Subcutaneous adipose tissue (tissue), 4 donors: Measurements from ENCODE around the gene SEMA3C. TPM values are rescaled to one million over a fixed set of nuclear protein-coding genes. Genes with fewer than 3 reads are reported as not detected.

Source experiments
- total RNA-seq, 4 donors: library from RNA; depleted of rRNA; stranded (reverse); fragments of >200 nt; gene quantifications; one replicate each; pipeline ENCODE4 v1.1.0, GENCODE V29; 2016
- TF ChIP-seq, protein P1 (sequence below): fragments of 450-650 bp; IDR thresholded peaks from one replicate; pipeline ENCODE4 v1.5.1; 2016; ENCODE audit warnings: low read depth, mild to moderate bottlenecking, control low read depth, antibody characterized with exemption, moderate library complexity

Gene SEMA3C
- total RNA-seq, 4 donors from 2014 or later, result 57.3 to 174 (median 96.9) TPM

DNA sequence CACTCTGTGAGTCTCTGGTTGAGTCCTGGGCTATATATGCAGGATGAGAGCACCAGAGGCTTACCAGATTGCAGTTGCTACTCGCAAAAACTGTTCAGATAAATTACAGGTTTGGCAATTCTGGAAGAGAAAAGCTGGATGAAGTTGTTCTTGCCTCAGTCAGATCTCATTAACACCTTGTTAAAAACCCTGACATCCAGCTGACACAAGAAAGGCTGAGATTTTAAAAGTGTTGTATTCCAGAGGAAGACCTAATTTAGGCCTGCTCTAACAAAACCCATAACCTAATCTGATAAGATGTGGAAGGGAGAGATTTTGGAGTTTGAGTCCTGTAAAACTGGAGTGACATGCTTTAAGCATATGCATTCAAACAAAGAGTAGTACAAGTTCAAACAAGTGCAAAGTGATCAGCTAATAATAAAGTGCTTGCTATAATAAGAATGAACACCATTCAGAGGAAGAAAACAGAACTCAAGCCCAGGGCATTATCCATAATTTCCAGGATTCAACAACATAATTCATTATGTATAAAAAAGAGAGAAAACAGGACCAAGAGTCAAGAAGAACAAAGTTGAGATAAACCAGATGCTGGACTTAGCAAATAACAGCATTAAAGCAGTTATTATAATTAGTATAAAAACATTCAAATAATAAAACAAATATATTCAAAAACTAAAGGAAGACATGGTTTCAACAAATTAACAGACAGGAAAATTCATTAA is 144.9 kb downstream of the SEMA3C start:
- TF ChIP-seq, protein P1, sequence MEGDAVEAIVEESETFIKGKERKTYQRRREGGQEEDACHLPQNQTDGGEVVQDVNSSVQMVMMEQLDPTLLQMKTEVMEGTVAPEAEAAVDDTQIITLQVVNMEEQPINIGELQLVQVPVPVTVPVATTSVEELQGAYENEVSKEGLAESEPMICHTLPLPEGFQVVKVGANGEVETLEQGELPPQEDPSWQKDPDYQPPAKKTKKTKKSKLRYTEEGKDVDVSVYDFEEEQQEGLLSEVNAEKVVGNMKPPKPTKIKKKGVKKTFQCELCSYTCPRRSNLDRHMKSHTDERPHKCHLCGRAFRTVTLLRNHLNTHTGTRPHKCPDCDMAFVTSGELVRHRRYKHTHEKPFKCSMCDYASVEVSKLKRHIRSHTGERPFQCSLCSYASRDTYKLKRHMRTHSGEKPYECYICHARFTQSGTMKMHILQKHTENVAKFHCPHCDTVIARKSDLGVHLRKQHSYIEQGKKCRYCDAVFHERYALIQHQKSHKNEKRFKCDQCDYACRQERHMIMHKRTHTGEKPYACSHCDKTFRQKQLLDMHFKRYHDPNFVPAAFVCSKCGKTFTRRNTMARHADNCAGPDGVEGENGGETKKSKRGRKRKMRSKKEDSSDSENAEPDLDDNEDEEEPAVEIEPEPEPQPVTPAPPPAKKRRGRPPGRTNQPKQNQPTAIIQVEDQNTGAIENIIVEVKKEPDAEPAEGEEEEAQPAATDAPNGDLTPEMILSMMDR, result no peak

DNA sequence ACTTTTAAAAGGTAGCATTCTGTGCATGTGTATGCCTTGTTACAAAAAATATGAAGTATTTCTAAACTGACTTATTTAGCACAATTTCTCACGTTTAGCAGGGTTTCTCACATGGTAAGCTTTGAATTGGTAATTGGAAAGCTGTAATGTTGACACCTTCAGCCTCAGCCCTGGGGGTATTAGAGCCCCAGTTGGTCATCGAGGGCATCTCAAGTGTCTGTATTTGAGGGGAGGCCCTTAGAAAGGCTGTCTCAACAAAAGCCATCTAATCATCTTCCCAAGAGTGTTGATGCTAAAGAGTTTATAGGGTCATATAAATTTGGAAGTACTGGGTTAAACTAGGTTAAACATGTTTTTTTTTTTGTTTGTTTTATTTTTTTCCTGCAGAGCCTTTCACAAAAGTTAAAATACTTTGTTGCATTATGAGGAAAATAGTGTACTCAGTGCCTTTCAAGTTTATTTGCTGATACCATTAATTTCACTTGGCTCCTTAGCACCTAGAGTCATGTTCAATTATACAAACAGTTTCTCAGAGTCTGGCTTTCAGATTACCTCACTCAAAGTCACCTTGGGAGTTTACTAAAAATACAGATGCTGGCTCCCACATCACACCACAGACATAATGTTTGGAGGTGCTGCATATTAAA is 146.4 kb downstream of the SEMA3C start:
- TF ChIP-seq, protein P1, result no peak

DNA sequence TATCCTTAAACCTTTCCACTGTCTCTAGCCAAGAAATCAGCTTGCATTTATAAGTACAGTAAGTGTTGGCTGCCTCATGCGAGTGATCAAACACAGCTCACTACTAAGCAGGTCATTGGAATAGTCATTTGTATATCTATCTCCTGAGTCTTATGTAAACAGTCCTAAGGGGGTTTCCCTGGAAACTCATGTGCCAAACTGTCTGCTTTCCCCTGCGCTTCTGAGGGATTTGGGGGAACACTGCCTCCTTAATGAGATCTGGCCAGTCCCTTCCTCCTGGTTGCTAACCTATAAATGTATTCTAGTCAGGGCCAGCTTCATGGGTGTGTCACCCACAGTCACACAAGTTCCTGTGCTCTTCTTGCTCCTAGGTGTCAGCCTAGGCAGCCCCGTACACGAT is 147.3 kb downstream of the SEMA3C start:
- TF ChIP-seq, protein P1, result no peak

DNA sequence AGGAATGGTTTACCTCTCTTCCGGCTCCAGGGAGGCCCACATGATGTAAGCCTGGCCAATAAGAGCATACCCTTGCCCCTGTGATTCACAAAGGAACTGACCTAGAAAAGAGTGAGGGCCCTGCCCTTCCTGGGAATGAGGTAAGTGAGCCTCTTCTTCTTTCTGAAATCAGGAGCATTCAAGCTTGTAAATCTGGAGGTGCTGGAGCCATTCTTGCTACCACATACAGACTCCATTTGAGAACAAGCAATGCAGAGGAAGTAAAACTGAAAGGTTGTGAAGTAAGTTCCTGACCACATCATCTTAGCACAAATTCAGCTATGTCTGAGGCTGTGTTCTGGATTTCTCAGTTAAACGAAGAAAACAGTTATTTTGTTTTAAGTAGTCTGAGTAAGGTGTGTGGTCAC is 148.2 kb downstream of the SEMA3C start:
- TF ChIP-seq, protein P1, result no peak

DNA sequence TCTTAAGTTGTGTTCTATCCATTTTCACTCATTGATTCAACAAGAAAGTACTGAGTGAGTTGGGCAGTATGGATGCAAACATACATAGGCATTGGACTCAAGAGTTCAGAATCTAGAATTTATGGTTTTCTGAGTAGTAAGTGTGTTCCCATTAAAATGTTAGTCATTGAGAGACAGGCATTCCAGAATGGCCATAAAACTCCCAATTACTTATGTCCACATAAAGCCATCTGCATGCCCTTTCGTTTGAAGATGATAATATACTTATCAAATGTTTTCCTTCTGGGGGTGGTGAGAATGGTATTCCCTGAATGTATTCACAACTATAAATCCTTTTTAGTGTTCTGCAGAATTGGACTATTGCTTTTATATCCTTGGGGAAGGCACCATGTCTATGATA is 148.8 kb downstream of the SEMA3C start:
- TF ChIP-seq, protein P1, result no peak

DNA sequence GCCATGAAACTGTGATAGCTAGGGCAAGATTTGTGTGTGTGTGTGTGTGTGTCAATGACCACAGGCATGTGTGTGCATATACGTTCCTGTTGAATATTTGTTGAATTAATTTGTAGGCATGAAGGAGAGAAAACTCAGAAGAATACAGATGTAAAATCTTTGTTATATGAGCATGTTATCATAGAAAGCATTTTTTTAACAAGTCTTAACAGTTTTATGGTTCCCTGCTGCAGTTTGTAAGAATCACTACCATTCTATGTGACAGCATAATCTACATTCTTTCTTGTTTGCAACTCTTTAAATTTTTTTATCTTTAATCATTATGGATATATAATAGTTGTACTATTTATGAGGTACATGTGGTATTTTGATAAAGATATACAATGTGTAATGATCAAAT is 150.1 kb downstream of the SEMA3C start:
- TF ChIP-seq, protein P1, result no peak

DNA sequence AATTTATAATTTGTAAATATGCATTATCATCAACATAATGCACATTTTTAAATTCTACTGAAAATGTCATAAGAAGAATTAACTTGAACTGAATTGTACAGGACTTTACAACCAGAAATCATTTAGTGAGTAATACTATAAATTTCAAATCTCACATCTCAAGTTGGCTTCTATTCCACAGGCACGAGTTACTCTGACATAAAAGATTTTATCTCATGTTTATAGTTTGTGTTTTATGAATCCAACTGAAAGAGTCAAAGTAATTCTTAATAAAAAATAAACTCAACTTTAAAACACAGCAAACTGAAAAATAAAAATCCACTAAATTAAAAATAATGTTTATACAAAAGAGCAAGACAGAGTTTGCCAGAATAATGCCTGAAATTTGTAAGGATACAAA is 151.2 kb downstream of the SEMA3C start:
- TF ChIP-seq, protein P1, result no peak
